GM18519 (cell line): ENCODE measurements around the gene MUSK.
"Not testable (repeated sequence)": the region's sequence is repeated elsewhere in the genome, so short reads cannot be mapped to it uniquely, and the experiment has no call there.

Experiments
- ATAC-seq: cut with Tn5 transposase; IDR thresholded peaks from one replicate; pipeline ENCODE4 v1.9.1; 2021; ENCODE audit warnings: mild to moderate bottlenecking, moderate library complexity; ENCODE audit not compliant: unreplicated experiment, low FRiP score

Gene MUSK

GRCh38 chr9:110802416-110803035, 133.9 kb downstream of the MUSK start:
- no peak for ATAC-seq

- peak; percentile 42 for ATAC-seq
These were observed 139.5 kb downstream of the MUSK start for GRCh38 chr9:110807956-110808598.

GRCh38 chr9:110808599-110808980, 140.0 kb downstream of the MUSK start:
- ATAC-seq, result peak; percentile 92

GRCh38 chr9:110809038-110809595, 140.5 kb downstream of the MUSK start:
- peak; percentile 38 for ATAC-seq

GRCh38 chr9:110810262-110810976, 141.8 kb downstream of the MUSK start:
- no peak for ATAC-seq

GRCh38 chr9:110812886-110813285, 144.3 kb downstream of the MUSK start:
- no peak for ATAC-seq

GRCh38 chr9:110814159-110814558, 145.6 kb downstream of the MUSK start:
- ATAC-seq, result no peak

- ATAC-seq, result no peak
These were observed 146.8 kb downstream of the MUSK start for GRCh38 chr9:110815361-110815760.

- ATAC-seq, result no peak
These were observed 151.8 kb downstream of the MUSK start for GRCh38 chr9:110820381-110820780.

- ATAC-seq, result peak; percentile 91
These were observed 152.5 kb downstream of the MUSK start for GRCh38 chr9:110821064-110821463.

- not testable (repeated sequence) for ATAC-seq
These were observed 156.5 kb downstream of the MUSK start for GRCh38 chr9:110825129-110825528.

GRCh38 chr9:110825950-110826349, 157.4 kb downstream of the MUSK start:
- no peak for ATAC-seq

- not testable (repeated sequence) for ATAC-seq
These were observed 157.8 kb downstream of the MUSK start for GRCh38 chr9:110826400-110826799.

GRCh38 chr9:110828264-110828663, 159.7 kb downstream of the MUSK start:
- ATAC-seq, result no peak

GRCh38 chr9:110830495-110830894, 161.9 kb downstream of the MUSK start:
- no peak for ATAC-seq

GRCh38 chr9:110832926-110833325, 164.3 kb downstream of the MUSK start:
- no peak for ATAC-seq

GRCh38 chr9:110835404-110835803, 166.8 kb downstream of the MUSK start:
- ATAC-seq, result no peak

- ATAC-seq, result no peak
These were observed 167.3 kb downstream of the MUSK start for GRCh38 chr9:110835859-110836271.

- no peak for ATAC-seq
These were observed 168.9 kb downstream of the MUSK start for GRCh38 chr9:110837401-110838005.

- no peak for ATAC-seq
These were observed 173.6 kb downstream of the MUSK start for GRCh38 chr9:110842169-110842568.

GRCh38 chr9:110842986-110843385, 174.4 kb downstream of the MUSK start:
- ATAC-seq, result no peak
